Neural cell (in vitro differentiated cells): ENCODE results near the gene FZD2. TPM values are rescaled to one million over a fixed set of nuclear protein-coding genes. Genes with fewer than 3 reads are reported as not detected.

ENCODE experiments used
- H2AFZ ChIP-seq: fragments of 200-600, 300-800 bp; sonication (generic), shearing (Covaris generic); 2 replicates; pipeline ENCODE4 v1.6.0; 2014; ENCODE audit warnings: low read depth, mild to moderate bottlenecking, antibody characterized with exemption, low read length, moderate library complexity
- H3F3A ChIP-seq: fragments of 200-600 bp; shearing (Covaris generic); 2 replicates; pipeline ENCODE4 v1.6.1; 2016; ENCODE audit warnings: mild to moderate bottlenecking, moderate library complexity, mixed read lengths, antibody characterized with exemption, low read length; ENCODE audit not compliant: insufficient read depth, poor library complexity, severe bottlenecking
- H3K27ac ChIP-seq: fragments of 200-600, 300-800 bp; sonication (generic), shearing (Covaris generic); 2 replicates; pipeline ENCODE4 v1.5.1; 2014; ENCODE audit warnings: mild to moderate bottlenecking, low read length, moderate library complexity
- H3K27me3 ChIP-seq: fragments of 300-800, 200-600 bp; sonication (generic), shearing (Covaris generic); 2 replicates; pipeline ENCODE4 v1.6.0; 2014; ENCODE audit warnings: mild to moderate bottlenecking, low read depth, low read length, moderate library complexity; ENCODE audit not compliant: insufficient read depth
- H3K36me3 ChIP-seq: fragments of 300-800, 200-600 bp; sonication (generic), shearing (Covaris generic); 2 replicates; pipeline ENCODE4 v1.5.1; 2014; ENCODE audit warnings: mild to moderate bottlenecking, antibody characterized with exemption, low read length, moderate library complexity; ENCODE audit not compliant: insufficient read depth
- H3K4me2 ChIP-seq: fragments of 300-800, 200-600 bp; sonication (generic), shearing (Covaris generic); 2 replicates; pipeline ENCODE4 v1.6.0; 2014; ENCODE audit warnings: mild to moderate bottlenecking, low read length
- H3K4me3 ChIP-seq: fragments of 300-800, 200-600 bp; sonication (generic), shearing (Covaris generic); 2 replicates; pipeline ENCODE4 v1.5.1; 2014; ENCODE audit warnings: mild to moderate bottlenecking, low read length, moderate library complexity
- H3K79me2 ChIP-seq: fragments of 200-600 bp; shearing (Covaris generic); replicated peaks from 2 replicates; pipeline ENCODE4 v1.6.0; 2014; ENCODE audit warnings: mild to moderate bottlenecking, low read length, moderate library complexity; ENCODE audit not compliant: insufficient read depth
- H3K9ac ChIP-seq: fragments of 300-800, 200-600 bp; sonication (generic), shearing (Covaris generic); 2 replicates; pipeline ENCODE4 v1.6.1; 2016; ENCODE audit warnings: mild to moderate bottlenecking, low read length, mixed read lengths
- H3K9me2 ChIP-seq: fragments of 200-600 bp; shearing (Covaris generic); 2 replicates; pipeline ENCODE4 v1.6.1; 2016; ENCODE audit warnings: mild to moderate bottlenecking, low read length, mixed read lengths; ENCODE audit not compliant: insufficient read depth
- H3K9me3 ChIP-seq: fragments of 200-600, 300-800 bp; sonication (generic), shearing (Covaris generic); 2 replicates; pipeline ENCODE4 v1.6.1; 2016; ENCODE audit warnings: mild to moderate bottlenecking, mixed run types, low read length, moderate library complexity, mixed read lengths
- H4K20me1 ChIP-seq: fragments of 200-600 bp; shearing (Covaris generic); 2 replicates; pipeline ENCODE4 v1.6.1; 2016; ENCODE audit warnings: mild to moderate bottlenecking, mixed run types; ENCODE audit not compliant: insufficient read depth
- CTCF ChIP-seq: fragments of 450-650 bp; IDR thresholded peaks from 2 replicates; pipeline ENCODE4 v1.5.1; 2014; ENCODE audit warnings: antibody characterized with exemption, mild to moderate bottlenecking, moderate library complexity; ENCODE audit not compliant: poor library complexity, severe bottlenecking
- EP300 ChIP-seq: fragments of 450-650 bp; conservative IDR thresholded peaks from 2 replicates; pipeline ENCODE4 v1.6.1; 2014; ENCODE audit warnings: antibody characterized with exemption, mild to moderate bottlenecking, moderate library complexity; ENCODE audit not compliant: poor library complexity, severe bottlenecking
- EZH2 ChIP-seq: fragments of 200-600, 300-800 bp; shearing (Covaris generic), sonication (generic); IDR thresholded peaks from 2 replicates; pipeline ENCODE4 v1.6.1; 2014; ENCODE audit warnings: antibody characterized with exemption, low read length, borderline replicate concordance, mild to moderate bottlenecking; ENCODE audit not compliant: insufficient read depth, poor library complexity, severe bottlenecking
- MXI1 ChIP-seq: fragments of 450-650 bp; conservative IDR thresholded peaks from 2 replicates; pipeline ENCODE4 v1.6.1; 2014; ENCODE audit warnings: antibody characterized with exemption, mild to moderate bottlenecking; ENCODE audit not compliant: poor library complexity, severe bottlenecking
- POLR2AphosphoS5 ChIP-seq: IDR thresholded peaks from 2 replicates; pipeline ENCODE4 v1.6.1; 2012
- RAD21 ChIP-seq: fragments of 450-650 bp; conservative IDR thresholded peaks from 2 replicates; pipeline ENCODE4 v1.6.1; 2014; ENCODE audit warnings: antibody characterized with exemption, mild to moderate bottlenecking, moderate library complexity
- SMC3 ChIP-seq: fragments of 450-650 bp; conservative IDR thresholded peaks from 2 replicates; pipeline ENCODE4 v1.6.1; 2014; ENCODE audit warnings: antibody characterized with exemption, mild to moderate bottlenecking, moderate library complexity; ENCODE audit not compliant: poor library complexity
- TAF1 ChIP-seq: IDR thresholded peaks from 2 replicates; pipeline ENCODE4 v1.6.1; 2012; ENCODE audit warnings: low read depth
- polyA plus RNA-seq: library from polyadenylated mRNA; depleted of rRNA; stranded (reverse); fragments of >200 nt; gene quantifications from 2 replicates; pipeline ENCODE4 v1.2.3, GENCODE V29; 2014
- TF ChIP-seq, protein P1 (sequence below): IDR thresholded peaks from 2 replicates; pipeline ENCODE4 v1.6.1; 2012; ENCODE audit warnings: borderline replicate concordance

FZD2 gene
- polyA plus RNA-seq, 1 donor from 2014 or later = 2.5 TPM

- H3K4me2 ChIP-seq = no peak overlapping the region
- H3F3A ChIP-seq = no peaks in the 10 kb centered on the region
- H3K36me3 ChIP-seq = no peaks in the 10 kb centered on the region
- no peaks in the 10 kb centered on the region for H3K9me3 ChIP-seq
- no peak overlapping the region for H3K4me3 ChIP-seq
- H3K79me2 ChIP-seq = no peaks in the 10 kb centered on the region
- H2AFZ ChIP-seq = no peak overlapping the region
- TF ChIP-seq POLR2AphosphoS5 (no peak), SMC3 (no peak), RAD21 (no peak), TAF1 (no peak), CTCF (no peak), EZH2 (no peak), MXI1 (no peak), EP300 (no peak)
- TF ChIP-seq, protein P1, sequence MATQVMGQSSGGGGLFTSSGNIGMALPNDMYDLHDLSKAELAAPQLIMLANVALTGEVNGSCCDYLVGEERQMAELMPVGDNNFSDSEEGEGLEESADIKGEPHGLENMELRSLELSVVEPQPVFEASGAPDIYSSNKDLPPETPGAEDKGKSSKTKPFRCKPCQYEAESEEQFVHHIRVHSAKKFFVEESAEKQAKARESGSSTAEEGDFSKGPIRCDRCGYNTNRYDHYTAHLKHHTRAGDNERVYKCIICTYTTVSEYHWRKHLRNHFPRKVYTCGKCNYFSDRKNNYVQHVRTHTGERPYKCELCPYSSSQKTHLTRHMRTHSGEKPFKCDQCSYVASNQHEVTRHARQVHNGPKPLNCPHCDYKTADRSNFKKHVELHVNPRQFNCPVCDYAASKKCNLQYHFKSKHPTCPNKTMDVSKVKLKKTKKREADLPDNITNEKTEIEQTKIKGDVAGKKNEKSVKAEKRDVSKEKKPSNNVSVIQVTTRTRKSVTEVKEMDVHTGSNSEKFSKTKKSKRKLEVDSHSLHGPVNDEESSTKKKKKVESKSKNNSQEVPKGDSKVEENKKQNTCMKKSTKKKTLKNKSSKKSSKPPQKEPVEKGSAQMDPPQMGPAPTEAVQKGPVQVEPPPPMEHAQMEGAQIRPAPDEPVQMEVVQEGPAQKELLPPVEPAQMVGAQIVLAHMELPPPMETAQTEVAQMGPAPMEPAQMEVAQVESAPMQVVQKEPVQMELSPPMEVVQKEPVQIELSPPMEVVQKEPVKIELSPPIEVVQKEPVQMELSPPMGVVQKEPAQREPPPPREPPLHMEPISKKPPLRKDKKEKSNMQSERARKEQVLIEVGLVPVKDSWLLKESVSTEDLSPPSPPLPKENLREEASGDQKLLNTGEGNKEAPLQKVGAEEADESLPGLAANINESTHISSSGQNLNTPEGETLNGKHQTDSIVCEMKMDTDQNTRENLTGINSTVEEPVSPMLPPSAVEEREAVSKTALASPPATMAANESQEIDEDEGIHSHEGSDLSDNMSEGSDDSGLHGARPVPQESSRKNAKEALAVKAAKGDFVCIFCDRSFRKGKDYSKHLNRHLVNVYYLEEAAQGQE = no peak
- no peak overlapping the region for H3K9ac ChIP-seq
- no peaks in the 10 kb centered on the region for H3K27me3 ChIP-seq
- no peaks in the 10 kb centered on the region for H3K9me2 ChIP-seq
- no peak overlapping the region for H3K27ac ChIP-seq
- no peaks in the 10 kb centered on the region for H4K20me1 ChIP-seq
Measured at GRCh38 chr17:44541884-44542581, 15.3 kb upstream of the FZD2 start.

GRCh38 chr17:44543213-44543904 is 13.9 kb upstream of the FZD2 start:
- no peaks in the 10 kb centered on the region for H3K79me2 ChIP-seq
- no peaks in the 10 kb centered on the region for H3F3A ChIP-seq
- no peaks in the 10 kb centered on the region for H3K9me2 ChIP-seq
- no peaks in the 10 kb centered on the region for H3K36me3 ChIP-seq
- TF ChIP-seq, protein P1 = no peak
- TF ChIP-seq EZH2 (no peak), SMC3 (no peak), EP300 (no peak), POLR2AphosphoS5 (no peak), RAD21 (no peak), TAF1 (no peak)
- H3K4me2 ChIP-seq = no peak overlapping the region
- H2AFZ ChIP-seq = no peak overlapping the region
- H3K4me3 ChIP-seq = no peak overlapping the region
- H3K9me3 ChIP-seq = no peaks in the 10 kb centered on the region
- no peaks in the 10 kb centered on the region for H3K27me3 ChIP-seq
- no peak overlapping the region for H3K9ac ChIP-seq
- H4K20me1 ChIP-seq = no peaks in the 10 kb centered on the region
- H3K27ac ChIP-seq = no peak overlapping the region
